B cell (primary cell): ENCODE data around the gene SYNRG.

Experiments
- CTCF ChIP-seq: fragments of 200-600 bp; IDR thresholded peaks from one replicate; pipeline ENCODE4 v1.8.0; 2022; ENCODE audit warnings: antibody characterized with exemption, mild to moderate bottlenecking
- EZH2 ChIP-seq: IDR thresholded peaks from 2 replicates; pipeline ENCODE4 v1.6.1; 2012; ENCODE audit warnings: borderline replicate concordance, low read depth, mild to moderate bottlenecking, moderate library complexity, low read length; ENCODE audit not compliant: insufficient read depth, poor library complexity, severe bottlenecking

DNA sequence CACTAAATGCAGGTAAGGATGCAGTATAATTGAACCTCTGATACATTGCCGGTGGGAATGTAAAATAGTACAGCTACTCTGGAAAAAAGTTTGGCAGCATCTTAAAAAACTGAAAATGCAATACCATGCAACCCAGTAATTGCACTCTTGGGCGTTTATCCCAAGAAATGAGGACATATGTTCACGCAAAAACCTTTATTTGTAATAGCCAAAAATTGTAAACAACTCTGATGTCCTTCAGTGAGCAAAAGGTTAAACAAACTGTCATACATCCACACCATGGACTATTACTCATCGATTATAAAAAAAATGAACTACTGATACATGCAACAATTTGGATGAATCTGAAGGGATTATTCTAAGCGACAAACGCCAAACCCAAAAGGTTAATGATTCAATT lies 16.9 kb downstream of the SYNRG start:
- TF ChIP-seq CTCF: no peak
- no peak for TF ChIP-seq EZH2
